NB4 (cell line): ENCODE measurements around the gene DLG2.

Source experiments
- CTCF ChIP-seq: IDR thresholded peaks from one replicate; pipeline ENCODE4 v1.5.1; 2012; ENCODE audit warnings: low read depth, low read length
- POLR2A ChIP-seq: IDR thresholded peaks from 2 replicates; pipeline ENCODE4 v1.6.1; 2011; ENCODE audit warnings: mild to moderate bottlenecking; ENCODE audit not compliant: insufficient read length; ENCODE audit errors: extremely low read depth

- TF ChIP-seq CTCF: no peak
- TF ChIP-seq POLR2A: no peak
Measured at GRCh38 chr11:85040166-85040565, 587.0 kb downstream of the DLG2 start.
